Panc1 (cell line): ENCODE measurements around the gene CLPTM1L. TPM values are rescaled to one million over a fixed set of nuclear protein-coding genes. Genes with fewer than 3 reads are reported as not detected.

ENCODE experiments used
- ATAC-seq: fragments of 200-7000 bp; cut with Tn5 transposase; 2 replicates; pipeline ENCODE4 v1.9.1; 2020; ENCODE audit warnings: mild to moderate bottlenecking, moderate library complexity
- BruUV-seq: library from RNA; stranded (reverse); fragments of 400-500 nt; replicated peaks from 2 replicates; lab custom pipeline; 2021; lab: Mats Ljungman, UMichigan
- CTCF ChIA-PET: fragments of 300-600 bp; sonication (Branson Sonifier 250); formaldehyde crosslinking; loops from one replicate; lab custom pipeline; 2022; ENCODE audit warnings: antibody characterized with exemption; lab: Charles Lee
- POLR2A ChIA-PET: fragments of 300-600 bp; sonication (Branson Sonifier 250); formaldehyde crosslinking; loops from one replicate; lab custom pipeline; 2022; ENCODE audit warnings: antibody characterized with exemption; lab: Charles Lee
- DNase-seq: peaks from one replicate; pipeline ENCODE4 v3.0.0-alpha.2; 2010; ENCODE audit warnings: low read depth, low spot score
- H3K27ac ChIP-seq: 2 replicates; pipeline ENCODE4 v1.5.1; 2011; ENCODE audit warnings: mild to moderate bottlenecking, low read length, inconsistent platforms
- H3K27me3 ChIP-seq: fragments of 200-500 bp; sonication (Bioruptor generic); 2 replicates; pipeline ENCODE4 v1.6.0; 2014; ENCODE audit warnings: low read length, inconsistent platforms; ENCODE audit not compliant: control insufficient read depth, insufficient read depth
- H3K36me3 ChIP-seq: fragments of 200-500 bp; sonication (Bioruptor generic); 2 replicates; pipeline ENCODE4 v1.5.1; 2014; ENCODE audit warnings: inconsistent platforms, mild to moderate bottlenecking, low read length, moderate library complexity; ENCODE audit not compliant: control insufficient read depth, insufficient read depth
- H3K4me1 ChIP-seq: 2 replicates; pipeline ENCODE4 v1.5.1; 2011; ENCODE audit warnings: inconsistent platforms, mild to moderate bottlenecking, low read length, moderate library complexity; ENCODE audit not compliant: control insufficient read depth, insufficient read depth
- H3K4me3 ChIP-seq, 2 experiments: 2 replicates each; pipeline ENCODE4 v1.5.1; 2011 to 2012; ENCODE audit warnings: low read depth in 2 of 2, low read length in 2 of 2, mild to moderate bottlenecking in 2 of 2, inconsistent platforms in 1 of 2, moderate library complexity in 1 of 2
- H3K9me3 ChIP-seq: fragments of 200-500 bp; sonication (Bioruptor generic); 2 replicates; pipeline ENCODE4 v1.5.1; 2014; ENCODE audit warnings: low read depth, mild to moderate bottlenecking, inconsistent platforms, low read length, moderate library complexity; ENCODE audit not compliant: control insufficient read depth, insufficient read depth
- CTCF ChIP-seq: fragments of 450-650 bp; IDR thresholded peaks from 2 replicates; pipeline ENCODE4 v1.5.1; 2017; ENCODE audit warnings: mild to moderate bottlenecking
- POLR2AphosphoS5 ChIP-seq: IDR thresholded peaks from 2 replicates; pipeline ENCODE4 v1.6.1; 2012; ENCODE audit warnings: mild to moderate bottlenecking, low read depth, low read length, moderate library complexity
- SIN3A ChIP-seq: IDR thresholded peaks from 2 replicates; pipeline ENCODE4 v1.6.1; 2012; ENCODE audit warnings: low read depth, mild to moderate bottlenecking, low read length, moderate library complexity, borderline replicate concordance; ENCODE audit not compliant: insufficient read depth
- TCF7L2 ChIP-seq: IDR thresholded peaks from 2 replicates; pipeline ENCODE4 v1.6.1; 2011; ENCODE audit warnings: mild to moderate bottlenecking, low read depth, low read length, inconsistent platforms
- in situ Hi-C: cut with HindIII; loops from 2 replicates; pipeline ENCODE4 v1.10.0; 2016; ENCODE audit warnings: low sequenced_read_pairs, low pct_unique_long_range_greater_than_20kb
- intact Hi-C: fragments of 100-400 bp; cut with micrococcal nuclease; formaldehyde crosslinking; loops from one replicate; pipeline ENCODE4 v1.10.0; 2022; ENCODE audit not compliant: unreplicated experiment
- total RNA-seq: library from RNA; stranded (reverse); gene quantifications from one replicate; pipeline ENCODE4 v1.2.1, GENCODE V29; 2021; ENCODE audit not compliant: unreplicated experiment
- TF ChIP-seq, protein P1 (sequence below), 2 experiments: IDR thresholded peaks; 2 replicates each; pipeline ENCODE4 v1.6.1; 2011 to 2012; ENCODE audit warnings: low read depth in 2 of 2, control low read depth in 1 of 2, low read length in 1 of 2, mild to moderate bottlenecking in 1 of 2, moderate library complexity in 1 of 2; ENCODE audit not compliant: insufficient read depth in 1 of 2

Gene CLPTM1L
- total RNA-seq, 1 experiment from 2014 or later = 188 TPM

- H3K4me3 ChIP-seq = no peak overlapping the region
- H3K27ac ChIP-seq = no peak overlapping the region
- no peaks in the 10 kb centered on the region for H3K9me3 ChIP-seq
- TF ChIP-seq TCF7L2 = no peak
- intact Hi-C loops = no loop called here
- H3K27me3 ChIP-seq = no peaks in the 10 kb centered on the region
- no peak for DNase-seq
- ATAC-seq = no peak
- CTCF ChIA-PET = no interaction called here
- POLR2A ChIA-PET = no interaction called here
- no peaks in the 10 kb centered on the region for H3K36me3 ChIP-seq
- BruUV-seq = no TSS peak
- no peaks in the 10 kb centered on the region; the same call in 1 of the 2 replicates for H3K4me1 ChIP-seq
- in situ Hi-C loops = no loop called here
Observed at GRCh38 chr5:1297243-1297642, 47.7 kb downstream of the CLPTM1L start.

GRCh38 chr5:1295650-1296037 lies 49.3 kb downstream of the CLPTM1L start:
- ATAC-seq (no peak), DNase-seq (no peak)
- ChIA-PET POLR2A (no interaction called here), CTCF (no interaction called here)
- Histone ChIP-seq H3K36me3 (no peaks in the 10 kb centered on the region), H3K27ac (no peak overlapping the region), H3K4me3 (peak overlapping the region; percentile 44 to 47; a peak in 3 of 4 replicates), H3K9me3 (no peaks in the 10 kb centered on the region), H3K4me1 (no peaks in the 10 kb centered on the region; the same call in 1 of the 2 replicates), H3K27me3 (no peaks in the 10 kb centered on the region)
- no TSS peak for BruUV-seq
- intact Hi-C loops = loop anchor here (2.0 kb wide), 1 partner anchor 27 kb away; no protein-coding TSS in a partner anchor
- TF ChIP-seq CTCF = no peak
- no peak for TF ChIP-seq TCF7L2
- TF ChIP-seq, protein P1, sequence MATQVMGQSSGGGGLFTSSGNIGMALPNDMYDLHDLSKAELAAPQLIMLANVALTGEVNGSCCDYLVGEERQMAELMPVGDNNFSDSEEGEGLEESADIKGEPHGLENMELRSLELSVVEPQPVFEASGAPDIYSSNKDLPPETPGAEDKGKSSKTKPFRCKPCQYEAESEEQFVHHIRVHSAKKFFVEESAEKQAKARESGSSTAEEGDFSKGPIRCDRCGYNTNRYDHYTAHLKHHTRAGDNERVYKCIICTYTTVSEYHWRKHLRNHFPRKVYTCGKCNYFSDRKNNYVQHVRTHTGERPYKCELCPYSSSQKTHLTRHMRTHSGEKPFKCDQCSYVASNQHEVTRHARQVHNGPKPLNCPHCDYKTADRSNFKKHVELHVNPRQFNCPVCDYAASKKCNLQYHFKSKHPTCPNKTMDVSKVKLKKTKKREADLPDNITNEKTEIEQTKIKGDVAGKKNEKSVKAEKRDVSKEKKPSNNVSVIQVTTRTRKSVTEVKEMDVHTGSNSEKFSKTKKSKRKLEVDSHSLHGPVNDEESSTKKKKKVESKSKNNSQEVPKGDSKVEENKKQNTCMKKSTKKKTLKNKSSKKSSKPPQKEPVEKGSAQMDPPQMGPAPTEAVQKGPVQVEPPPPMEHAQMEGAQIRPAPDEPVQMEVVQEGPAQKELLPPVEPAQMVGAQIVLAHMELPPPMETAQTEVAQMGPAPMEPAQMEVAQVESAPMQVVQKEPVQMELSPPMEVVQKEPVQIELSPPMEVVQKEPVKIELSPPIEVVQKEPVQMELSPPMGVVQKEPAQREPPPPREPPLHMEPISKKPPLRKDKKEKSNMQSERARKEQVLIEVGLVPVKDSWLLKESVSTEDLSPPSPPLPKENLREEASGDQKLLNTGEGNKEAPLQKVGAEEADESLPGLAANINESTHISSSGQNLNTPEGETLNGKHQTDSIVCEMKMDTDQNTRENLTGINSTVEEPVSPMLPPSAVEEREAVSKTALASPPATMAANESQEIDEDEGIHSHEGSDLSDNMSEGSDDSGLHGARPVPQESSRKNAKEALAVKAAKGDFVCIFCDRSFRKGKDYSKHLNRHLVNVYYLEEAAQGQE (IDR thresholded peaks at IDR 0.05; ENCODE audit: insufficient read depth in 1 of 2, low read depth in 2 of 2, low read length in 1 of 2) = no peak
- no peak for TF ChIP-seq SIN3A
- TF ChIP-seq POLR2AphosphoS5 = no peak
- in situ Hi-C loops = no loop called here

DNA sequence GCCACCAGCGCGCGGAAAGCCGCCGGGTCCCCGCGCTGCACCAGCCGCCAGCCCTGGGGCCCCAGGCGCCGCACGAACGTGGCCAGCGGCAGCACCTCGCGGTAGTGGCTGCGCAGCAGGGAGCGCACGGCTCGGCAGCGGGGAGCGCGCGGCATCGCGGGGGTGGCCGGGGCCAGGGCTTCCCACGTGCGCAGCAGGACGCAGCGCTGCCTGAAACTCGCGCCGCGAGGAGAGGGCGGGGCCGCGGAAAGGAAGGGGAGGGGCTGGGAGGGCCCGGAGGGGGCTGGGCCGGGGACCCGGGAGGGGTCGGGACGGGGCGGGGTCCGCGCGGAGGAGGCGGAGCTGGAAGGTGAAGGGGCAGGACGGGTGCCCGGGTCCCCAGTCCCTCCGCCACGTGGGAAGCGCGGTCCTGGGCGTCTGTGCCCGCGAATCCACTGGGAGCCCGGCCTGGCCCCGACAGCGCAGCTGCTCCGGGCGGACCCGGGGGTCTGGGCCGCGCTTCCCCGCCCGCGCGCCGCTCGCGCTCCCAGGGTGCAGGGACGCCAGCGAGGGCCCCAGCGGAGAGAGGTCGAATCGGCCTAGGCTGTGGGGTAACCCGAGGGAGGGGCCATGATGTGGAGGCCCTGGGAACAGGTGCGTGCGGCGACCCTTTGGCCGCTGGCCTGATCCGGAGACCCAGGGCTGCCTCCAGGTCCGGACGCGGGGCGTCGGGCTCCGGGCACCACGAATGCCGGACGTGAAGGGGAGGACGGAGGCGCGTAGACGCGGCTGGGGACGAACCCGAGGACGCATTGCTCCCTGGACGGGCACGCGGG lies 49.9 kb downstream of the CLPTM1L start, which contains the start of gene TERT:
TSS of gene TERT (minus strand) at position 234 of the 815 bp plus-strand sequence. CDS start at position 155, 79 bp downstream.
- no peak for DNase-seq
- in situ Hi-C loops (no loop called here), intact Hi-C loops (loop anchor here (2.0 kb wide), 1 partner anchor 28 kb away; no protein-coding TSS in a partner anchor)
- CTCF ChIA-PET = interaction anchor here (0.6 kb wide), 1 partner anchor 348 kb away, joined by 3 read pairs; no protein-coding TSS in a partner anchor
- no peaks in the 10 kb centered on the region for H3K9me3 ChIP-seq
- no peaks in the 10 kb centered on the region; the same call in 1 of the 2 replicates for H3K4me1 ChIP-seq
- H3K27me3 ChIP-seq = no peaks in the 10 kb centered on the region
- TF ChIP-seq POLR2AphosphoS5 (no peak), SIN3A (peak; percentile 54; the same call in 1 of the 2 replicates), TCF7L2 (no peak)
- TF ChIP-seq, protein P1 (IDR thresholded peaks at IDR 0.05; ENCODE audit: insufficient read depth in 1 of 2, low read depth in 2 of 2, low read length in 1 of 2) = no peak
- BruUV-seq = no TSS peak
- no peaks in the 10 kb centered on the region for H3K36me3 ChIP-seq
- H3K4me3 ChIP-seq = peak within 1 kb of the TSS; percentile 44 to 47
- POLR2A ChIA-PET = no interaction called here
- peak; percentile 79 for ATAC-seq
- H3K27ac ChIP-seq = no peak within 1 kb of the TSS
